ENCODE measurements around the gene CA11.
"Not testable (repeated sequence)": the region's sequence is repeated elsewhere in the genome, so short reads cannot be mapped to it uniquely, and the experiment has no call there.

DNA sequence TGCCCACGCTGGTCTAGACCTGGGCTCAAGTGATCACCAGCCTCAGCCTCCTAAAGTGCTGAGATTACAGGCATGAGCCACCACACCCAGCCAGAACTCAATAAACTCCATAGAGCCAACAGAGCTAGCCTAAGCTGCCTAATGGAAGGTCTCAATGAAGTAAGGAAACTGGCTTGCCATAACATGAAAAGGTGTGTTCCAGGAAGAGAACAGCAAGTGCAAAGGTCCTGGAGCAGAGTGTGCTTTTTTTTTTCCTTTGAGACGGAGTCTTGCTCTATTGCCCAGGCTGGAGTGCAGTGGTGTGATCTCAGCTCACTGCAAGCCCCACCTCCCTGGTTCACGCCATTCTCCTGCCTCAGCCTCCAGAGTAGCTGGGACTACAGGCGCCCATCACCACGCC, 11.8 kb upstream of the CA11 start:
- TF ChIP-seq, protein P1, sequence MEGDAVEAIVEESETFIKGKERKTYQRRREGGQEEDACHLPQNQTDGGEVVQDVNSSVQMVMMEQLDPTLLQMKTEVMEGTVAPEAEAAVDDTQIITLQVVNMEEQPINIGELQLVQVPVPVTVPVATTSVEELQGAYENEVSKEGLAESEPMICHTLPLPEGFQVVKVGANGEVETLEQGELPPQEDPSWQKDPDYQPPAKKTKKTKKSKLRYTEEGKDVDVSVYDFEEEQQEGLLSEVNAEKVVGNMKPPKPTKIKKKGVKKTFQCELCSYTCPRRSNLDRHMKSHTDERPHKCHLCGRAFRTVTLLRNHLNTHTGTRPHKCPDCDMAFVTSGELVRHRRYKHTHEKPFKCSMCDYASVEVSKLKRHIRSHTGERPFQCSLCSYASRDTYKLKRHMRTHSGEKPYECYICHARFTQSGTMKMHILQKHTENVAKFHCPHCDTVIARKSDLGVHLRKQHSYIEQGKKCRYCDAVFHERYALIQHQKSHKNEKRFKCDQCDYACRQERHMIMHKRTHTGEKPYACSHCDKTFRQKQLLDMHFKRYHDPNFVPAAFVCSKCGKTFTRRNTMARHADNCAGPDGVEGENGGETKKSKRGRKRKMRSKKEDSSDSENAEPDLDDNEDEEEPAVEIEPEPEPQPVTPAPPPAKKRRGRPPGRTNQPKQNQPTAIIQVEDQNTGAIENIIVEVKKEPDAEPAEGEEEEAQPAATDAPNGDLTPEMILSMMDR (IDR thresholded peaks at IDR 0.05): not testable (repeated sequence)
- TF ChIP-seq POLR2A (IDR thresholded peaks at IDR 0.05): not testable (repeated sequence)

Measured in lower leg skin (tissue), 3 donors.